ENCODE data around the gene SLC44A4. TPM values are rescaled to one million over a fixed set of nuclear protein-coding genes. Genes with fewer than 3 reads are reported as not detected.

Gene SLC44A4
- total and polyA plus RNA-seq, 2 of the 8 experiments (the other 6 are each of a cell fraction or from before 2014, with no cell fraction given): 4.8 to 7.0 TPM

DNA sequence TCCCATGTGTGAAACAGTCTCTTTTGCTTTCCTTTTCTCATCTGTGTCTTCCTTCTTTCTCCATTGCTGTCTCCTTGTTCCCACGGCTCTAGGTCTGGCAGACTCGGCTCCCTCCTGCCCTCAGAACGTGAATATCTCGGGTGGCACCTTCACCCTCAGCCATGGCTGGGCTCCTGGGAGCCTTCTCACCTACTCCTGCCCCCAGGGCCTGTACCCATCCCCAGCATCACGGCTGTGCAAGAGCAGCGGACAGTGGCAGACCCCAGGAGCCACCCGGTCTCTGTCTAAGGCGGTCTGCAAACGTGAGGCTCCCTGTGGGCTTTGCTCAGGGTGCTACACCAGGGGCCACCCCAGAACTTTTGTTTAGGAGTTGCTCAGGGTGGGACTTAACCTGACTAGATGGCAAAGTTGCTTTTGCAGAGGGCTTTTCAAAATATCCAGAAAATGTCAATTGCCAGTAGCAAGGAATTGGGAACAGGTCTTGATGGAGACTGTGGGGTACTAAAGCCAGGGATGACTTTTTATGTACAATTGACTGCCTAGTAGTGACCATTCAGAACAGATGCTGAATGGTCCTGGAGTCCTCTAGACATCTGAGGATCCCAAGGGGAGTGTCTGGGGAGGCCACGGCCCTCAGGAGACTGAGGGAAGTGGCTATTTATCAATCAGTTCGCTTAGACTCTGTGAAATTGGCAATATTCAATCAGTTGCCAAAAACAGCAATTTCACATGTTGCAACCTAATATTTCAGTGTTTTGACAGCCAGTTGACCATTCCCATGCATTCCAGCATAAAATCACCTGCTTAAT, 49.3 kb upstream of the SLC44A4 start:
- POLR2A ChIA-PET (ENCODE audit: partially characterized antibody): interaction anchor here (1.4 to 1.7 kb wide), 2 partner anchors 11 to 23 kb away, joined by 4 to 6 read pairs; no protein-coding TSS in a partner anchor
- Histone ChIP-seq H3K36me3 (ENCODE audit: control insufficient read depth in 2 of 4, insufficient read depth in 4 of 4, low read length in 3 of 4) (no peaks in the 10 kb centered on the region), H4K8ac (ENCODE audit: extremely low read depth, insufficient read depth, low read length) (no peak overlapping the region), H3K27ac (ENCODE audit: low read depth, low read length) (no peak overlapping the region), H3K9ac (replicated peaks in 1 of 4; ENCODE audit: extremely low read depth in 1 of 4, low read depth in 3 of 4, low read length in 3 of 4) (no peak overlapping the region), H2AFZ (ENCODE audit: low read length) (peak overlapping the region; percentile 84; the same call in 1 of the 2 replicates), H4K91ac (replicated peaks; ENCODE audit: insufficient read length, low read length) (peak overlapping the region; percentile 22), H3K4ac (replicated peaks; ENCODE audit: insufficient read length, low read depth, low read length) (no peak overlapping the region), H4K20me1 (replicated peaks in 1 of 2; ENCODE audit: control insufficient read depth in 1 of 2, insufficient read depth in 2 of 2, low read length in 2 of 2) (no peaks in the 10 kb centered on the region), H2BK20ac (ENCODE audit: low read length) (no peak overlapping the region), H3K4me2 (ENCODE audit: insufficient read depth in 1 of 2, low read depth in 2 of 2, low read length in 2 of 2) (no peak overlapping the region), H3K79me2 (ENCODE audit: control insufficient read depth in 1 of 2, insufficient read depth in 2 of 2, low read length in 2 of 2) (no peaks in the 10 kb centered on the region), H4K5ac (ENCODE audit: insufficient read length, low read depth, low read length) (no peak overlapping the region), H2BK5ac (ENCODE audit: low read depth, low read length) (no peak overlapping the region), H2BK120ac (replicated peaks; ENCODE audit: low read depth, low read length) (no peak overlapping the region), H3K4me3 (ENCODE audit: extremely low read depth in 1 of 4, insufficient read depth in 2 of 4, low read depth in 3 of 4, low read length in 4 of 4) (no peak overlapping the region), H3K14ac (ENCODE audit: insufficient read length) (no peak overlapping the region), H2BK15ac (ENCODE audit: low read length) (no peak overlapping the region), H3K56ac (replicated peaks; ENCODE audit: insufficient read length, low read depth, low read length) (no peak overlapping the region), H3K79me1 (ENCODE audit: low read depth, low read length) (no peaks in the 10 kb centered on the region), H3K18ac (ENCODE audit: extremely low read depth, low read length) (no peak overlapping the region), H3K4me1 (replicated peaks in 1 of 4; ENCODE audit: control insufficient read depth in 3 of 4, insufficient read depth in 4 of 4, low read length in 3 of 4) (no peaks in the 10 kb centered on the region), H3K23ac (ENCODE audit: insufficient read length) (no peak overlapping the region), H2BK12ac (ENCODE audit: low read depth, low read length) (no peak overlapping the region), H2AK5ac (ENCODE audit: low read depth, low read length) (no peak overlapping the region), H3K27me3 (replicated peaks in 1 of 4; ENCODE audit: control insufficient read depth in 3 of 4, extremely low read depth in 1 of 4, insufficient read depth in 3 of 4, low read length in 3 of 4) (no peaks in the 10 kb centered on the region), H3K23me2 (ENCODE audit: low read depth, low read length) (no peaks in the 10 kb centered on the region), H3K9me3 (ENCODE audit: insufficient read depth in 2 of 2, low read depth in 1 of 2, low read length in 1 of 2) (0 out of 4 replicates have a peak, but pooled peaks cover 0 to under 1% of the 10 kb centered on the region in 2 experiments)
- CTCF ChIA-PET (ENCODE audit: partially characterized antibody): no interaction called here
- WGBS, 2 experiments (ENCODE audit: extremely low coverage in 1 of 2, insufficient coverage in 1 of 2, insufficient read length in 1 of 2, insufficient replicate concordance in 2 of 2, low coverage in 1 of 2, low lambda C conversion rate in 2 of 2, missing lambda C conversion rate in 1 of 2): 86% methylated on average over 11 of the region's 11 CpGs; no CpG with 5 or more reads in 1 of the 2 experiments
- DNase-seq (ENCODE audit: low read depth in 1 of 2, low spot score in 2 of 2) (no peak), FAIRE-seq (no peak)
- no peak for TF ChIP-seq SP2 (IDR thresholded peaks at IDR 0.05; ENCODE audit: low read length)
- TF ChIP-seq RAD21 (IDR thresholded peaks at IDR 0.05 in 1 of 2, conservative IDR thresholded peaks at IDR 0.05 in 1 of 2; ENCODE audit: low read depth in 2 of 2, low read length in 2 of 2): no peak
- no peak for TF ChIP-seq EP300 (IDR thresholded peaks at IDR 0.05; ENCODE audit: borderline replicate concordance in 1 of 2, low read depth in 2 of 2, low read length in 2 of 2)
- TF ChIP-seq TCF12 (IDR thresholded peaks at IDR 0.05; ENCODE audit: low read depth, low read length): no peak
- TF ChIP-seq, protein P1, sequence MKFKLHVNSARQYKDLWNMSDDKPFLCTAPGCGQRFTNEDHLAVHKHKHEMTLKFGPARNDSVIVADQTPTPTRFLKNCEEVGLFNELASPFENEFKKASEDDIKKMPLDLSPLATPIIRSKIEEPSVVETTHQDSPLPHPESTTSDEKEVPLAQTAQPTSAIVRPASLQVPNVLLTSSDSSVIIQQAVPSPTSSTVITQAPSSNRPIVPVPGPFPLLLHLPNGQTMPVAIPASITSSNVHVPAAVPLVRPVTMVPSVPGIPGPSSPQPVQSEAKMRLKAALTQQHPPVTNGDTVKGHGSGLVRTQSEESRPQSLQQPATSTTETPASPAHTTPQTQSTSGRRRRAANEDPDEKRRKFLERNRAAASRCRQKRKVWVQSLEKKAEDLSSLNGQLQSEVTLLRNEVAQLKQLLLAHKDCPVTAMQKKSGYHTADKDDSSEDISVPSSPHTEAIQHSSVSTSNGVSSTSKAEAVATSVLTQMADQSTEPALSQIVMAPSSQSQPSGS (IDR thresholded peaks at IDR 0.05; ENCODE audit: low read length): no peak
- no peak for TF ChIP-seq SP4 (IDR thresholded peaks at IDR 0.05; ENCODE audit: low read length)
- TF ChIP-seq SUZ12 (IDR thresholded peaks at IDR 0.05; ENCODE audit: low read length): no peak
- TF ChIP-seq SIX5 (IDR thresholded peaks at IDR 0.05; ENCODE audit: low read depth, low read length): no peak
- TF ChIP-seq CBX8 (IDR thresholded peaks at IDR 0.05; ENCODE audit: borderline replicate concordance, low read depth, low read length): no peak
- no peak for TF ChIP-seq RNF2 (IDR thresholded peaks at IDR 0.05; ENCODE audit: borderline replicate concordance, low read depth, low read length, missing control alignments, poor library complexity, severe bottlenecking)

All from H1 (cell line).